GM13976 (cell line): ENCODE measurements around the gene CXCL12.

Experiments
- DNase-seq: peaks from one replicate; pipeline ENCODE4 v3.0.0; 2012; ENCODE audit warnings: low spot score
- in situ Hi-C: fragments of 300-500 bp; cut with MboI; formaldehyde crosslinking; loops from one replicate; pipeline ENCODE4 v1.12.0; 2022; ENCODE audit warnings: low sequenced_read_pairs, mixed read lengths, inconsistent platforms; ENCODE audit not compliant: unreplicated experiment
- TF ChIP-seq, protein P1 (sequence below): IDR thresholded peaks from 2 replicates; pipeline ENCODE4 v1.5.1; 2012; ENCODE audit warnings: borderline replicate concordance, mild to moderate bottlenecking; ENCODE audit not compliant: insufficient read depth; ENCODE audit errors: extremely low read depth, missing control alignments, control extremely low read depth

CXCL12 gene

DNA sequence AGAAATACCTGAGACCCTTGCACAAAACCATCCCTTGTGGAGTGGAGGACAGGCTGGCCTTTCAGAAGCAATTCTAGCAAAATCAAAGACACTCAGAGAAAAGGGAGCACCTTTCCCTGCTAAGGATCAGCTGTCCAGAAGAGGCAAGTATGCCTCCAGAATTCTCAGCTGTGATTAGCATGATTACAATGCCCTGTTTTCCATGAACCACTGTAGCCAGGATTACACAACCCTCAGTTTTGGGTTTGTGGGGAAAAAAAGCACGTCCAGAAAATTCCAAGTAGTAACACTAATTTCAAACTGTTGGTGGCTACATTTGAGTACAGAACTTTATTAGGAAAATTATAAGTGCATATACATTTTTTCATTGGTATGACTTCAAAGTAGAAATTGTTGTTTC is 15.0 kb downstream of the CXCL12 start:
- in situ Hi-C loops: no loop called here
- no peak for DNase-seq
- TF ChIP-seq, protein P1, sequence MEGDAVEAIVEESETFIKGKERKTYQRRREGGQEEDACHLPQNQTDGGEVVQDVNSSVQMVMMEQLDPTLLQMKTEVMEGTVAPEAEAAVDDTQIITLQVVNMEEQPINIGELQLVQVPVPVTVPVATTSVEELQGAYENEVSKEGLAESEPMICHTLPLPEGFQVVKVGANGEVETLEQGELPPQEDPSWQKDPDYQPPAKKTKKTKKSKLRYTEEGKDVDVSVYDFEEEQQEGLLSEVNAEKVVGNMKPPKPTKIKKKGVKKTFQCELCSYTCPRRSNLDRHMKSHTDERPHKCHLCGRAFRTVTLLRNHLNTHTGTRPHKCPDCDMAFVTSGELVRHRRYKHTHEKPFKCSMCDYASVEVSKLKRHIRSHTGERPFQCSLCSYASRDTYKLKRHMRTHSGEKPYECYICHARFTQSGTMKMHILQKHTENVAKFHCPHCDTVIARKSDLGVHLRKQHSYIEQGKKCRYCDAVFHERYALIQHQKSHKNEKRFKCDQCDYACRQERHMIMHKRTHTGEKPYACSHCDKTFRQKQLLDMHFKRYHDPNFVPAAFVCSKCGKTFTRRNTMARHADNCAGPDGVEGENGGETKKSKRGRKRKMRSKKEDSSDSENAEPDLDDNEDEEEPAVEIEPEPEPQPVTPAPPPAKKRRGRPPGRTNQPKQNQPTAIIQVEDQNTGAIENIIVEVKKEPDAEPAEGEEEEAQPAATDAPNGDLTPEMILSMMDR: no peak

DNA sequence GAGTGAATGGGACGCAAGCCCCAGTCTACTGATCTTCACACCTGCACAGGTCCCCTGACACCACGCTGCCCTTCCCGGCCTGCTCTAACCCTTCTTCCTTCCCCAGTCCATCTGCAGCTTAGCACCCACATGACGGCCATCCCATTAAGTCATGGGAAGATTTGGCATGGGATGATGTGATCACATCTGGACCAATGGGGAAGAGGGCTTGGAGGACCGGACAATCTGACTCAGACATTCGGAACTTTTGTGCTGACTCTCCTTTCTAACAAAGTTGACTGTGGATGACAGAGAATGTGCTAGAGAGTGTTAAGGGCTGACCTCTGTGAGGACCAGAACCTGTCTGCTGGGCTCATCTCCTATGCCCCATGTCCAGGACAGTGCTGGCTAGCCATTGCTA is 15.6 kb downstream of the CXCL12 start:
- TF ChIP-seq, protein P1: no peak
- no peak for DNase-seq
- in situ Hi-C loops: no loop called here

DNA sequence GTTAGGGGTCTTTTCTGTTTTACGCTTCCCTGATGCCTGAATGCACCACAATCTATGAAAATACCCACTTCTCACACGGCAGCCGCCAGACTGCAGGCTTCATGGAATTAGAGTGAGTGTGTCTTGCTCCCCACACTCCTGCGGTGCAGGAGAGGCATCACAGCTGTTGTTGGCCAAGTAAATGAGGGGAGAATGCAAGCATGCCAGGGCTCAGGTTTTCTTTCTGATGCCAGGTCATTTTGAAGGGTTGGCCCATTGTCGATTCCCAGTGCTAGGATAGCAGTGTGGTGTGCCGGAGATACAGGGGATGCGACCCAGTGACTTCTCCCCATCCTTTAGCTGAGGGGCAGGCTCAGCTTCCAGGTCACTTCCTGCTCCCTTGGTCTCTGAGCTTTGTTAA is 16.3 kb downstream of the CXCL12 start:
- TF ChIP-seq, protein P1: no peak
- in situ Hi-C loops: no loop called here
- no peak for DNase-seq

DNA sequence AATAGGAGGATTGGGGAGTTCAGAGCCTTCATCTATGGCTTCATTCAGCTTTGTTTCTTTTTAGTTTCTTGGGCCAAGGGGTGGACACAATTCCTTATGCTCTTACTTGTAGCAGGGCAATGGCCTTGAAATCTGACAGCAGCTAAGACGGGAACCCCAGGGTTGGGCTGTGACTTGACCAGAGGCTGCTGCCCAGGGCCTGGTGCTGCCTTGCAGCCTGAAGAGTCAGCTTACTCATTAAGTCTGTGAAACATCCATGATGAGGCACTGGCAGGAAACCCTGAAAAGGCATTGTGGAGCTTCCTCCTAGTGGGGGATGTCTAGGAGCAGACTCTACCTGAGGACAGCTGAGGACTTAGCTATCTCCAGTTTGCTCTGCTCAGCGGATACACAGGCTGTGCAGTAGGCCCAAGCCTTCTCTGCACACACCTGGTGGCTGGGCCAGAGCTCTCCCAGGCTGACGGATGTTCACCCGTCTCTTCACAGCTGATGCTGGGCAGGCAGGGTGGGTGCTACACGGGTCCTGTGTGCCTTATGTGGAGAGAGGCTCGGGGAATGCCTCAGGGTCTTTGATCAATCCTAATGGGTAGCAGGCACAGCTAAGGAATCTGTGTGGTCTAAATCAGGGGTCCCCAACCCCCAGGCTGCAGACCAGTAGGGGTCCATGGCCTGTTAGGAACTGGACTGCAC is 17.8 kb downstream of the CXCL12 start:
- in situ Hi-C loops: no loop called here
- TF ChIP-seq, protein P1: no peak
- DNase-seq: no peak

DNA sequence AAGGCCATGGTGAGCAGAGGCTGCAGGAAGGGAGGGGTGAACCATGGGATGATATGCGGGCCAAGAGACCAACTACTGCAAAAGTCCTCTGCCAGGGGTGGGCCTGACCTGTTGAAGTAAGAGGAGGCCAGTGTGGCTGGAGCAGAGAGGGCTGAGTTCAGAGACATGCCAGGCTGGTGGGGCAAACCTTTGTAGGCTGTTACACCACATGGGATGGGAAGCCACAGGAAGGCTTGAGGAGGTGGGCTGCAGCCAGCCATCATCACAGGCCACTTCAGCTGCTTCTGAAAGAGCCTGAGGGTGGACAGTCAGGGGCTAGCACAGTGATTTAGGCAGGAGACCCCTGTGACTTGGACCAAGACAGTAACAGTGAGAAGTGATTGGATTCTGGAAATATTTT is 20.3 kb downstream of the CXCL12 start:
- TF ChIP-seq, protein P1: no peak
- in situ Hi-C loops: no loop called here
- DNase-seq: no peak

DNA sequence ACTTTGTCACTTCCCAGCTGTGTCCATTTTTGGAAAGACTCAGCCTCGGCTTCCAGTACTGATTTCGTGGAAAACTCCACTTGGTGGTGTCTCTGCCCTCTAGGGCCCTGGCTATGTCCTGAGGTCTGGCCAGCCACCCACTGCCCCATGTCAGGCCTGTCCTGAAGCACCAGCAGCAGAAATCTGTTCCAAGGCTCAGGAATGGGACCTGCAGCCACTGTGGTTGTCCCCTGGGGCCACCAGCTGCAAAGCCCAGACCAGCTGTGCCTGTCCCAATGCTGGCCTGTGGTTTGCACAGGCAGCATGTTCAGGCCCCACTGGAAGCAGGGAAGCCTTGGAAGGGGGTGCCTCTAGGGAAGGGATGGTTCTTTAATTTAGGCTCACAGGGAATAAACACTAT is 21.2 kb downstream of the CXCL12 start:
- TF ChIP-seq, protein P1: no peak
- DNase-seq: no peak
- in situ Hi-C loops: no loop called here
